ENCODE results near the gene ASXL1.

Gene ASXL1

GRCh38 chr20:32480371-32481241, 122.5 kb downstream of the ASXL1 start:
- no peak for DNase-seq (ENCODE audit: low read depth in 2 of 2)

GRCh38 chr20:32481311-32482142, 123.4 kb downstream of the ASXL1 start:
- no peak for DNase-seq (ENCODE audit: low read depth in 2 of 2)

- no peak for DNase-seq (ENCODE audit: low read depth in 2 of 2)
Observed at GRCh38 chr20:32482143-32482441, 124.0 kb downstream of the ASXL1 start.

GRCh38 chr20:32482442-32483261, 124.5 kb downstream of the ASXL1 start:
- peak in 1 of 2 experiments; percentile 18 for DNase-seq (ENCODE audit: low read depth in 2 of 2)

- DNase-seq (ENCODE audit: low read depth in 2 of 2) = peak in 1 of 2 experiments; percentile 38
Observed at GRCh38 chr20:32483351-32484224, 125.5 kb downstream of the ASXL1 start.

- peak in 1 of 2 experiments; percentile 28 for DNase-seq (ENCODE audit: low read depth in 2 of 2)
Observed at GRCh38 chr20:32484225-32484957, 126.3 kb downstream of the ASXL1 start.

GRCh38 chr20:32484958-32485769, 127.0 kb downstream of the ASXL1 start:
- peak; percentile 61 to 79 for DNase-seq (ENCODE audit: low read depth in 2 of 2)

- DNase-seq (ENCODE audit: low read depth in 2 of 2) = no peak
Observed at GRCh38 chr20:32485770-32486478, 127.8 kb downstream of the ASXL1 start.

GRCh38 chr20:32487381-32487780, 129.2 kb downstream of the ASXL1 start:
- DNase-seq (ENCODE audit: low read depth in 2 of 2) = no peak

- DNase-seq (ENCODE audit: low read depth in 2 of 2) = no peak
Observed at GRCh38 chr20:32488066-32488838, 130.1 kb downstream of the ASXL1 start.

Data from stimulated activated CD4-positive, alpha-beta T cell treated with anti-CD3 and anti-CD28 coated beads, Interleukin-12 subunit alpha, Interleukin-12 subunit beta, amount 100 ng/mL, for 24 hours (primary cell).